Measurements from ENCODE around the gene PLEKHA5.

Gene PLEKHA5

GRCh38 chr12:19153396-19153795, 23.9 kb downstream of the PLEKHA5 start:
- no peak overlapping the region for H3K4me3 ChIP-seq (ENCODE audit: low read length)
- DNase-seq (ENCODE audit: low read depth) = no peak
- TF ChIP-seq CTCF (conservative IDR thresholded peaks at IDR 0.05; ENCODE audit: low read length) = no peak

GRCh38 chr12:19154686-19155085, 25.2 kb downstream of the PLEKHA5 start:
- peak; percentile 21 for DNase-seq (ENCODE audit: low read depth)
- no peak overlapping the region for H3K4me3 ChIP-seq (ENCODE audit: low read length)
- TF ChIP-seq CTCF (conservative IDR thresholded peaks at IDR 0.05; ENCODE audit: low read length) = no peak

GRCh38 chr12:19155981-19156734, 26.6 kb downstream of the PLEKHA5 start:
- no peak for TF ChIP-seq CTCF (conservative IDR thresholded peaks at IDR 0.05; ENCODE audit: low read length)
- no peak for DNase-seq (ENCODE audit: low read depth)
- H3K4me3 ChIP-seq (ENCODE audit: low read length) = no peak overlapping the region

GRCh38 chr12:19158923-19159322, 29.4 kb downstream of the PLEKHA5 start:
- TF ChIP-seq CTCF (conservative IDR thresholded peaks at IDR 0.05; ENCODE audit: low read length) = no peak
- DNase-seq (ENCODE audit: low read depth) = peak; percentile 81
- no peak overlapping the region for H3K4me3 ChIP-seq (ENCODE audit: low read length)

- DNase-seq (ENCODE audit: low read depth) = no peak
- no peak for TF ChIP-seq CTCF (conservative IDR thresholded peaks at IDR 0.05; ENCODE audit: low read length)
- H3K4me3 ChIP-seq (ENCODE audit: low read length) = no peak overlapping the region
Measured at GRCh38 chr12:19161216-19161615, 31.7 kb downstream of the PLEKHA5 start.

GRCh38 chr12:19165451-19165850, 35.9 kb downstream of the PLEKHA5 start:
- TF ChIP-seq CTCF (conservative IDR thresholded peaks at IDR 0.05; ENCODE audit: low read length) = no peak
- no peak for DNase-seq (ENCODE audit: low read depth)
- no peak overlapping the region for H3K4me3 ChIP-seq (ENCODE audit: low read length)

GRCh38 chr12:19166387-19166786, 36.9 kb downstream of the PLEKHA5 start:
- no peak for TF ChIP-seq CTCF (conservative IDR thresholded peaks at IDR 0.05; ENCODE audit: low read length)
- H3K4me3 ChIP-seq (ENCODE audit: low read length) = no peak overlapping the region
- no peak for DNase-seq (ENCODE audit: low read depth)

Data from AG10803 (cell line).